Spleen (tissue), 7 donors: ENCODE measurements around the gene CALCOCO1.
"Not testable (repeated sequence)": the region's sequence is repeated elsewhere in the genome, so short reads cannot be mapped to it uniquely, and the experiment has no call there.

Source experiments
- CTCF ChIP-seq, 11 experiments: fragments of 200-600 bp in 7 of 11; fragments of 450-650 bp in 4 of 11; sonication (generic) in 4 of 11; IDR thresholded peaks in 8 of 11; conservative IDR thresholded peaks in 3 of 11; 1 replicate in 7 of 11; 2 replicates in 4 of 11; pipeline versions ENCODE4 v1.4.0 to v1.8.0; 2016 to 2021; ENCODE audit warnings: antibody characterized with exemption in 11 of 11, inconsistent platforms in 4 of 11, mild to moderate bottlenecking in 1 of 11
- POLR2A ChIP-seq, 3 donors: fragments of 450-650 bp; IDR thresholded peaks; one replicate each; pipeline ENCODE4 v1.5.1; 2017; ENCODE audit warnings: antibody characterized with exemption in 3 of 3, mild to moderate bottlenecking in 1 of 3
- POLR2AphosphoS5 ChIP-seq, 3 donors: sonication (generic); formaldehyde crosslinking; IDR thresholded peaks; one replicate each; pipeline ENCODE4 v1.5.1; 2017; ENCODE audit warnings: antibody characterized with exemption in 3 of 3
- donor health status: DM: no; HTN: no; CAD: no; lungs with moderate emphysema.
- donor health status: DM: no; HTN: no; CAD: no.
- donor health status: DM: no; HTN: no; CAD: no.

GRCh38 chr12:53762793-53763192, 35.5 kb upstream of the CALCOCO1 start:
- not testable (repeated sequence) for TF ChIP-seq CTCF (IDR thresholded peaks at IDR 0.05 in 8 of 11, conservative IDR thresholded peaks at IDR 0.05 in 3 of 11); POLR2A (IDR thresholded peaks at IDR 0.05); POLR2AphosphoS5 (IDR thresholded peaks at IDR 0.05)
